ENCODE measurements around the gene IGFBP7. TPM values are rescaled to one million over a fixed set of nuclear protein-coding genes. Genes with fewer than 3 reads are reported as not detected.
A peak's percentile ranks its signal among the peaks of the same experiment; 100 is the strongest.
"Not testable (repeated sequence)": the region's sequence is repeated elsewhere in the genome, so short reads cannot be mapped to it uniquely, and the experiment has no call there.

IGFBP7 gene
- total RNA-seq, 2 donors from 2014 or later, result 1,930 to 2,920 TPM

GRCh38 chr4:57080781-57081650, 29.2 kb downstream of the IGFBP7 start:
- intact Hi-C loops (cut with DNase I), result loop anchor here (2.0 kb wide), 2 partner anchors 22 to 164 kb away; no protein-coding TSS in a partner anchor
- DNase-seq (ENCODE audit: low spot score), result no peak

GRCh38 chr4:57078685-57079521, 31.3 kb downstream of the IGFBP7 start:
- intact Hi-C loops (cut with DNase I), result loop anchor here in 1 of 2 donors (5.0 kb wide), 1 partner anchor 37 kb away; no protein-coding TSS in a partner anchor

GRCh38 chr4:57077550-57078343, 32.4 kb downstream of the IGFBP7 start:
- intact Hi-C loops (cut with DNase I), result loop anchor here in 1 of 2 donors (5.0 kb wide), 1 partner anchor 35 kb away; no protein-coding TSS in a partner anchor
- no peak for DNase-seq (ENCODE audit: low spot score)

More at GRCh38 chr4:57078685-57079521, 31.3 kb downstream of the IGFBP7 start:
- no peak for DNase-seq (ENCODE audit: low spot score)

GRCh38 chr4:57076646-57077045, 33.5 kb downstream of the IGFBP7 start:
- intact Hi-C loops (cut with DNase I), result loop anchor here in 1 of 2 donors (5.0 kb wide), 1 partner anchor 34 kb away; no protein-coding TSS in a partner anchor
- no peak for DNase-seq (ENCODE audit: low spot score)

GRCh38 chr4:57075367-57075766, 34.8 kb downstream of the IGFBP7 start:
- no peak for DNase-seq (ENCODE audit: low spot score)
- intact Hi-C loops (cut with DNase I), result loop anchor here in 1 of 2 donors (5.0 kb wide), 1 partner anchor 33 kb away; no protein-coding TSS in a partner anchor

- no peak for DNase-seq (ENCODE audit: low spot score)
- intact Hi-C loops (cut with DNase I), result loop anchor here in 1 of 2 donors (5.0 kb wide), 1 partner anchor 32 kb away; no protein-coding TSS in a partner anchor
Measured at GRCh38 chr4:57074744-57075143, 35.4 kb downstream of the IGFBP7 start.

- intact Hi-C loops (cut with DNase I), result no loop called here
- no peak for DNase-seq (ENCODE audit: low spot score)
Measured at GRCh38 chr4:57073559-57073958, 36.6 kb downstream of the IGFBP7 start.

- DNase-seq (ENCODE audit: low spot score), result no peak
- intact Hi-C loops (cut with DNase I), result no loop called here
Measured at GRCh38 chr4:57071326-57071725, 38.9 kb downstream of the IGFBP7 start.

GRCh38 chr4:57070461-57070860, 39.7 kb downstream of the IGFBP7 start:
- no peak for DNase-seq (ENCODE audit: low spot score)
- intact Hi-C loops (cut with DNase I), result no loop called here

- intact Hi-C loops (cut with DNase I), result no loop called here
- DNase-seq (ENCODE audit: low spot score), result no peak
Measured at GRCh38 chr4:57068237-57068981, 41.8 kb downstream of the IGFBP7 start.

- DNase-seq (ENCODE audit: low spot score), result no peak
- intact Hi-C loops (cut with DNase I), result no loop called here
Measured at GRCh38 chr4:57065730-57066482, 44.3 kb downstream of the IGFBP7 start.

- peak; percentile 94 for DNase-seq (ENCODE audit: low spot score)
- intact Hi-C loops (cut with DNase I), result no loop called here
Measured at GRCh38 chr4:57064811-57065711, 45.1 kb downstream of the IGFBP7 start.

GRCh38 chr4:57064120-57064519, 46.1 kb downstream of the IGFBP7 start:
- intact Hi-C loops (cut with DNase I), result no loop called here

GRCh38 chr4:57063518-57063917, 46.7 kb downstream of the IGFBP7 start:
- DNase-seq (ENCODE audit: low spot score), result no peak
- intact Hi-C loops (cut with DNase I), result no loop called here

More at GRCh38 chr4:57064120-57064519, 46.1 kb downstream of the IGFBP7 start:
- DNase-seq (ENCODE audit: low spot score), result no peak

- intact Hi-C loops (cut with DNase I), result no loop called here
- DNase-seq (ENCODE audit: low spot score), result no peak
Measured at GRCh38 chr4:57061395-57061794, 48.8 kb downstream of the IGFBP7 start.

GRCh38 chr4:57060717-57061067, 49.5 kb downstream of the IGFBP7 start:
- intact Hi-C loops (cut with DNase I); DNase-seq (ENCODE audit: low spot score): not testable (repeated sequence)

Data from posterior vena cava (tissue), 2 donors.